ENCODE results near the gene APOC3.
"Not testable (repeated sequence)": the region's sequence is repeated elsewhere in the genome, so short reads cannot be mapped to it uniquely, and the experiment has no call there.

APOC3 gene

DNA sequence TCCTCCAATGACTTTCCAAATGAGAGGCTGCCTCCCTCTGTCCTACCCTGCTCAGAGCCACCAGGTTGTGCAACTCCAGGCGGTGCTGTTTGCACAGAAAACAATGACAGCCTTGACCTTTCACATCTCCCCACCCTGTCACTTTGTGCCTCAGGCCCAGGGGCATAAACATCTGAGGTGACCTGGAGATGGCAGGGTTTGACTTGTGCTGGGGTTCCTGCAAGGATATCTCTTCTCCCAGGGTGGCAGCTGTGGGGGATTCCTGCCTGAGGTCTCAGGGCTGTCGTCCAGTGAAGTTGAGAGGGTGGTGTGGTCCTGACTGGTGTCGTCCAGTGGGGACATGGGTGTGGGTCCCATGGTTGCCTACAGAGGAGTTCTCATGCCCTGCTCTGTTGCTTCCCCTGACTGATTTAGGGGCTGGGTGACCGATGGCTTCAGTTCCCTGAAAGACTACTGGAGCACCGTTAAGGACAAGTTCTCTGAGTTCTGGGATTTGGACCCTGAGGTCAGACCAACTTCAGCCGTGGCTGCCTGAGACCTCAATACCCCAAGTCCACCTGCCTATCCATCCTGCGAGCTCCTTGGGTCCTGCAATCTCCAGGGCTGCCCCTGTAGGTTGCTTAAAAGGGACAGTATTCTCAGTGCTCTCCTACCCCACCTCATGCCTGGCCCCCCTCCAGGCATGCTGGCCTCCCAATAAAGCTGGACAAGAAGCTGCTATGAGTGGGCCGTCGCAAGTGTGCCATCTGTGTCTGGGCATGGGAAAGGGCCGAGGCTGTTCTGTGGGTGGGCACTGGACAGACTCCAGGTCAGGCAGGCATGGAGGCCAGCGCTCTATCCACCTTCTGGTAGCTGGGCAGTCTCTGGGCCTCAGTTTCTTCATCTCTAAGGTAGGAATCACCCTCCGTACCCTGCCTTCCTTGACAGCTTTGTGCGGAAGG lies 2.9 kb downstream of the APOC3 start:
- no peak for DNase-seq

DNA sequence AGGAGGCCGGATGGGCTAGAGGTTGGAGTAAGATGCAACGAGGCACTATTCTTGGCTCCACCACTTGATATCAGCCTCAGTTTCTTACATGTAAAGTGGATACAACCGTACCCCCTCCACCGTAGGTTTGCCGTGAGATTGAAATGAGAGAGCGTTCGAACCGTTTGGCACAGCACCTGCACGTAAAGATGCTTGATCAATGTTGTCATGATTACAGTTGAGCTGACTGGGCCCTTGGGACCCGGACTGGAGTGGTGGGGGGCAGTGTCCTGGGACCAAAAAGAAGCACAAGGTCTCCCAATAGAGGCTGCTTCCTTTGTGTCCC lies 3.7 kb downstream of the APOC3 start:
- DNase-seq = no peak

DNA sequence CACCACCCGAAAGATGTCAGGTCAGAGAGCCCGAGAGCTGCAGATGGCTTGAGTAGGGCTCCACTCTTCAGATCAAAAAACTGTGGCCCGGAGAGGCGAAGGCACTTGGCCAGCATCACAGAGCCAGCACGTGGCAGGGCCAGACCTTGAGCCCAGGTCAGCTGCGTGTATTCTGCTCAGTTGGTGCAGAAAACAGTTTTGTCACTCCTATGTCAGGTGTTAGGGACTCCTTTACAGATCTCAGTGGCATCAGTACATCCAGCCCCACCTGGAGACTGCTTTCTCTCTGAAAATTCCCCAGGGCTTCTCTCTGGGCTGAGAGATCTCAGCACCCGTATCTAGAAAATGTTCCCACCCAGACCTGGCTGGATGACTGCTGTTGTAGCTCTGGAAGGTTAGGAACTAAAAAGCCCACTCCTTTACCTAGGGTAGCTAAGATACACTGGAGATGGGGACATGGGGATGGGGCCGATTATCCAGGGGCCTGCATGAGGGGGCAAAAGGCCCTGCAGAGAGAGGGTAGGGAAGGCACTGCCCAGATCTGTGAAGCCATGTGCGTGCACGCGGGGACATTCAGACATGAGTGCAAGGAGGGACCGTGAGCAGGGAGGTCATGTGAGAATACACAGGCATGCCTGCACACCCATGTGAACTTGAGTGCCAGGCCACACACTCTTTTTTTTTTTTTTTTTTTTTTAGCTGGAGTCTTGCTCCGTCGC lies 4.3 kb downstream of the APOC3 start:
- no peak for DNase-seq

DNA sequence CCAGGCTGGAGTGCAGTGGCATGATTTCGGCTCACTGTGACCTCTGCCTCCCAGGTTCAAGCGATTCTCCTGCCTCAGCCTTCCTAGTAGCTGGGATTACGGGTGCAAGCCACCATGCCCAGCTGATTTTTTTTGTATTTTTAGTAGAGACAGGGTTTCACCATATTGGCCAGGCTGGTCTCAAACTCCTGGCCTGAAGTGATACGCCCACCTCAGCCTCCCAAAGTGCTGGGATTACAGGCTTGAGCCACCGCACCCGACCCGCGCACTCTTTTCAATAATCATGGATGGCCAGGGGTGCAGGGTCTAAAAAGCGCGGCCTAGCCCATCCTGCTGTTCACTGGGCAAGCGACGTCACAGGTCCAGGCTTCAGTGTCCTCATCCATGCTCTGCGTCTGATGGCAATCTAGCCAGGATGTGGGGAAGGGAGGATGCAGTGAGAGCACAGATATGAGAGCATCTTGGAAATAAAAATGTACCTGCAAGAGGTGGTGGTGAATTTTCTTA lies 4.9 kb downstream of the APOC3 start:
- not testable (repeated sequence) for DNase-seq

DNA sequence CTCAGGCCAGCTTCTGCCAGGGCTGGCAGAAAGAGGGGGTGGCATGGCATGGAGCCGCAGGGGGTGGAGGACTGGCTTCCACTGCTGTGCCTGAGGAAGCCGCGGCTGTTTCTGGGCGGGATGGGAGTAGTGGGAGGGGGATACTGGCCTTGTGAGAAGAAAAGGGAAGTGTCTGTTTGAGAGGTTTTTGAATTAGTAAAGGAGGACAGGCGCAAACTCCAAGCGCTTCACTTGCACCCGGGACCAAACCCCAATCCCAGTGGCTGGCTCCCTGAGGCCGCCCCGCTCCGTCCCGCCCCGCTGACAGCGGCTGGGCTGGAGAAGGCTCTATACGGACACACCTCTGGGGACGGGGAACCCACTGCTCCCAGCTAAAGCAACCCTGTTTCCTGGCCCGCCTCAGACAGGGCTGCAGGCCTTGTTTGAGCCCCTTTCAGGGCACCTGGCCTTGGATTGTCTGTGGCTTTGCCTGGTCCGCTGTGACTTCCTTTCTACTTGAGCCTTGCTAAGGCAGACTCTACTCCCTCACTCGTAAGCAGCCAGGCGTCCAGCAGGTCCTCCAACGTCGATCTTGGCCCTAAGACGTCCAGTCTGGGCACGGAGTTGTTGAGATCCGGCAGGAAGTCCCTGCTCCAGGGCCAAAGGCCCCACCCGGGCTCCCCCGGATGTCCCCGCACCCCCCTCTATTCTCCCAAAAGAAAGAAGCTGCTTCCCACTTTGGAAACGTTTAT lies 5.5 kb downstream of the APOC3 start:
- no peak for DNase-seq

DNA sequence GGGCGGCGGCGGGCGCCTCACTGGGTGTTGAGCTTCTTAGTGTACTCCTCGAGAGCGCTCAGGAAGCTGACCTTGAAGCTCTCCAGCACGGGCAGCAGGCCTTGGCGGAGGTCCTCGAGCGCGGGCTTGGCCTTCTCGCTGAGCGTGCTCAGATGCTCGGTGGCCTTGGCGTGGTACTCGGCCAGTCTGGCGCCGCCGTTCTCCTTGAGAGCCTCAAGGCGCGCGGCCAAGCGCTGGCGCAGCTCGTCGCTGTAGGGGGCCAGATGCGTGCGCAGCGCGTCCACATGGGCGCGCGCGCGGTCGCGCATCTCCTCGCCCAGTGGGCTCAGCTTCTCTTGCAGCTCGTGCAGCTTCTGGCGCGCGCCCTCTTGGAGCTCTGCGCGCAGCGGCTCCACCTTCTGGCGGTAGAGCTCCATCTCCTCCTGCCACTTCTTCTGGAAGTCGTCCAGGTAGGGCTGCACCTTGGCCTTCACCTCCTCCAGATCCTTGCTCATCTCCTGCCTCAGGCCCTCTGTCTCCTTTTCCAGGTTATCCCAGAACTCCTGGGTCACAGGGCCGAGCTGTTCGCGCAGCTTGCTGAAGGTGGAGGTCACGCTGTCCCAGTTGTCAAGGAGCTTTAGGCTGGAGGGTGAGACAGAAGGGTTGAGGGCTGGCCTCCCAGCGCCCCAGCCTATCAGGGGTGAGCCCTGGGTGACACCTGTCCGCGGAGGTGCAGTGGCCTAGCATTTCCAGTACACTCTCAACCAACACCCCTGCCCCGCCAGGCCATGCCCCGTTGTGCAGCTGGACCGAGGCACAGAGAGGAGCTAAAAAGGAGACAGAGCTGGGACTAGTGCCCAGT lies 6.3 kb downstream of the APOC3 start:
- DNase-seq = peak; percentile 85

DNA sequence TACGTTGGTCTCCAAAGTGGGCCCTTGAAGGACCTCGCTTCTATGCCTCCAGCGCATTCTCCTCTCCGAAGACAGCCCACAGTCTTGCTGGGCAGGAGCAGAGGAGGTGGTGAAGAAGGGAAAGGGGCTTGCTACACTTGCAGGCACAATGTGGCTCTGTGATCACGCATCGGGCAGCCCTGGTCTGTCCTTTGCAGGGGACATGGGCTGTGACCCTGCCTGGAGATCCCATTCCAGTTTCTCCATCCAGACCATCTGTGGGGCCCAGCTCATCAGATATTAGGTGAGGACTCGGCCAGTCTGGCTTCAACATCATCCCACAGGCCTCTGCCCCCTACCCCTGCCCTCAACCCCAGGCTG lies 6.9 kb downstream of the APOC3 start:
- no peak for DNase-seq

DNA sequence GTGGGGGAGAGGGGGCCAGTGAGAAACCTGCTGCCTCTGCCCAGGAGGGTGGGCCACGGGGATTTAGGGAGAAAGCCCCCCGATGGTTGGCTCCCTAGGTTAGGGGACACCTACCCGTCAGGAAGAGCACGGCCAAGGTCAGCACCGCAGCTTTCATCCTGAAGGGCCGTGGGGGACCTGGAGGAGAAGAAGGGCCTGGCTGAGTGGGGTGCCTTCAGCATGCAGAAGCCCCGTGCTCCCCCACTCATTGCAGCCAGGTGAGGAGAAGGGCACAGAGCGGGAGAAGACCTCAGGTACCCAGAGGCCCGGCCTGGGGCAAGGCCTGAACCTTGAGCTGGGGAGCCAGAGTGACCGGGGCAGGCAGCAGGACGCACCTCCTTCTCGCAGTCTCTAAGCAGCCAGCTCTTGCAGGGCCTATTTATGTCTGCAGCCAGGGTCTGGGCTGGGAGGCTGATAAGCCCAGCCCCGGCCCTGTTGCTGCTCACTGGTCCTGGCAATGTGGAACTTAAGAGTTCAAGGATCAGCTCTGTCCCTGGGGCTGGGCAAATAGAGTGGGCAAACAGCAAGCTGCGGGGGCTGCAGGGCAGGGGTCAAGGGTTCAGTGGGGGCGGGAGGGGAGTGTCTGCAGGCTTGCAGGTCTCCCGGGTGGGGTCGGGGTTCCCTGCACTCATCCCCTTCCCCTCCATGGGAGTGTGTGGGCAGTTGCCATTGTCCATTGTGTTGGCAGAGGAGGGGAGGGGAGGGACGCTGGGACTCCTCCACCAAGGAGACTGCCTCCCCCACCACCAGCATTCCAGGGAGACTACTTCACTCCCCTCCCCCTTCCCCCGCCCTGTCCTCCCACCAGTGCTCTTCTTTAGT lies 7.8 kb downstream of the APOC3 start, which contains the start of gene APOA1:
TSS of gene APOA1 (minus strand) at position 392 of the 861 bp plus-strand sequence. CDS start at position 157, 235 bp downstream.
- DNase-seq = no peak

DNA sequence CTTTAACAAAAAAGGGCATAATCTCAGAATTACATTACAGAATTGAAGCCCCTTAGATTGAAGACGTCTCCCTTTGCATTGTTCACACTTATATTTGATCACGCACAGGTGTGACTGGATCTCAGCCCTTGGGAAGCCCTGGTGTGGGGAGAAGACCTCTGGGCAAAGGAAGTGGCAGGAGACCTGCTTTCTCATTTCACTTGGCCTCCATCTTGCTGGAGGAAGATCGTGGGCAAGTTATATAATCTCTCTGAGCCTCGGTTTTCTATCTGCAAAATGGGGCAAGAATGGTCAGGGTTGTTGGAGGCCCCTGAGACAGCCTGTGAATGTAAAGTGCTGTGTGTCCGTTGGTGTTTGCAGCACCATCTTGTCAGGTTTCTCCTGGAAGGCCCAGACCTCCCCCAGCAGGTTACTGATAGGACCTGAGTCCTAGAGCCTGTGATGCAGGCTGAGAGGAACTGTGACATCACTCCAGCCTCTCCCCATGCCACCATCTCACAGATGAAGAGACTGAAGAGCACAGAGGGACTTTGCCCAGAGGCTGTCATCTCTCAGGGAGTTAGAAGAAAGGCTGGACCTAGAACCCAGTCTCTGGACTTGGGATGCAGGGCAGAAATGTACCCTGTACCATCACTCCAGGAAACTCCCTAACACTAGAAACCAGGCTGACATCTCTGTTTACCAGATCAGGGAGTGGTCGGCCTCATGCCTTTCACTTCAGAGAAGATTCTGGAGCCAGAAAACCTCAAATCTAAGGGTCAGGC lies 8.8 kb downstream of the APOC3 start:
- DNase-seq = no peak

DNA sequence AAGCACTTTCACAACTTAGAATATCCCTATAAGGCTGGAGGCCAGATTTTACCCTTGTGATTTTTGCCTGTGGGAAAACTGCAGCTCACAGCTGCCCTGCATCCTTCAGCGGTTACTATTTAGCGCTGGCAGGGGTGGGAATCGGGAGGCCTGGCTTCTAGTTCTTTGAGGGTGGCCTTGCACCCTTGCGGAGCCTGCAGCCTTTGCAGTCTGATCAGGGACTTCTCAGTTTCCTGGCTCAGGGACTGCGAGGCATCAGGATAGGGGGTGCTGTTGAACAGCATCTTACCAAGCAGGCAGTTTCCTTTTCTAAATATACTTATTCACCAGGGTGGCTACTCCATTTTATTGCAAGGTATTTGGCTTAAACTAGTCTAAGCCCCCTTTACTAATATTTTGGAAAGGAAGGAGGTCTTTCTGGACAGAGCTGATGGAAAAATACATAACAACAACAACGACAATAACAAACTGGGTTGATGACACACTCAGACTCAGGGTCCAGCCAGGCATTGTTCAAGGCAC lies 10.6 kb downstream of the APOC3 start:
- no peak for DNase-seq

DNA sequence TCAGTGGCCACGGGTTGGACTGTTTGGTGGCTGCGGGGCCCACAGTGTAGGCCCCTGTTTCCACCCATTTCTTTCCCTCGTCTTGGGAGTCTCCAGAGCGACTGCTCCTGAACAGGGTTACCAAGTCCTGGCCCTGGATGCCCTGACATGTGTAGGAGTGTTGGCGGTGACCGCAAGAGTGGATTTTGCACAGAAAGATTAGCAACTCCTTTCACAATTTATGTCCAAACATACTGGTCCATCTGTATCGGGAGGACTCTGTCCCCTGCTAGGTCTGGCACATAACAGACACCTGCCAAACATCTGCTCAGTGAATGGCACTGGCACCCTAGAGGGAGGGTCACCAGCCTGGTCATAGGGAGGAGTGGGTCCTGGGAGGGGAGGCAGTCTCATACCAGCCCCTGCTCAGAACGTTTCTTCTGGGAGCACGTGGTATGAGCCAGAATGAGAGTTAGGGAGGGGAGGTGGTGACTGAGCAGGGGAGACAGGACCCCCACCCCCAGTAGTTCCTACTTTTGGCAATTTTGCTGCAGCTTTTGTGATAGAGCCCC lies 11.1 kb downstream of the APOC3 start:
- DNase-seq = no peak

DNA sequence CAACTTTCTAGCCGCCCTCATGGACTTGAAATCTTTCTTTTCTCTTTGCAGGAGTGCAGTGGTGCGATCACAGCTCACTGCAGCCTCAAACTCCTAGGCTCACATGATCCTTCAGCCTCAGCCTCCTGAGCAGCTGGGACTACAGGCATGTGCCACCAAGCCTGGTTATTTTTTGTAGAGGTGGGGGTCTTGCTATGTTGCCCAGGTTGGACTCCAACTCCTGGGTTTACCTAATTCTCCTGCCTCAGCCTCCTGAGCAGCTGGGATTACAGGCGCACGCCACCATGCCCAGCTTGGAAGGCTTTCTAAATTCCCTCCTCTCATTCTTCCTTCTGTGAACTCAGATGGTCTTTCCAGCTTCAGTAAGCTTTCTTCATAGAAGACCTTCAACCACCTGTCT lies 12.4 kb downstream of the APOC3 start:
- DNase-seq = no peak

DNA sequence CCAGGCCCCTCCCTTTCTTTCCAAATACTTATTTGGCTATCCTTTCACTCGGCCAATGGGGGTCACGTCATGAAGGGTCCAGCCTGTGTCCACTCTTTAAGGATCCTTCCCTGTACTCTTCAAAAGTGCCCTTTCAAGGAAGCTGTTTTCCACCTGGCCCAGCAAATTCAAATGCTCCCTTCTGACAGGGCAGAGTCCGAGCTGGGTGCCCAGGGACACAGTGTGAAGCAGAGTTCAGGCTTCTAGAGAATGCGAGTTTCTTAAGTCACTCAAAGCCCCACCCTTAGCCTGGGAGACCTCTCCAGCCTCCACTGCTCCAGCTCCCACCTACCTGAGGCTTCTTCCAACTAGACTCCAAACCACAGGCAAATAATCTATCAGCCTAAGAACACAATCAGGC lies 13.2 kb downstream of the APOC3 start:
- no peak for DNase-seq

DNA sequence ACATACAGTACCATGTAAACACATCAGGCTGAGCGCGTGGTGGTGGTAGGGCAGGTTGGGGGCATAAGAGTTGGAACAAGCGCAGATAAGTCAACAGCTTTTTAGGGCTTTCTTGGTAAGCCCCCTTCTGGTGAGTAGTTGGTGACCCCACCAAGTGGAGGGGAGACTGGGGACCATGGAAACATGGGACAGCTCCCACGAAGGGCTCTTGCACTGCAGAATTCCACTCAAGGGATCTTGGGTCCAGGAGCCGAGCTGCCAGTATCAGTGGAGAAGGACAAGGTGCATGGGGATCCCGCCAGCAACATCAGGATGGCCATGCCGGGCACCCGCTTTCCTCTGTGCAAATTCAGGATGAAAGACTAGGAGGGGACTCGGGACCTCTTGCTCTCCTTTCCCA lies 14.0 kb downstream of the APOC3 start:
- DNase-seq = no peak

DNA sequence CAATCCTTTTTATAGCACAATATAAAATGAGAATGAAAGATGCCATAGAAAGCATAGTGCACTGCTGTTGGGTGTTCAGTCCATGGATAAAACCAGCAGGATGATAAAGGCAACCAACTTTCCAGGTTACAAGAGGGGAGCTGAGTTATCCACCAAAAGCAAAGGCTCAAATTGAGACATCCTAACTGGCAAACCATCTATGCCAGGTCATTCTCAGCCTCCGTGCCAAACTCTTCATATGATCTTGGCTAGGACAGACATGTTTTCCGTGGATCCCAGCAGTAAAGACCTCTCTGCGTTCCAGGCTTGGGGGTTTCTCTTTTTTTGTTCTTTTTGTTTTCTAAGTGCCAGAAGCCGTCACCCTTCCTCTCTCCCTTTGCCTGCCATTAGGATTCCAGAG lies 15.0 kb downstream of the APOC3 start:
- no peak for DNase-seq

DNA sequence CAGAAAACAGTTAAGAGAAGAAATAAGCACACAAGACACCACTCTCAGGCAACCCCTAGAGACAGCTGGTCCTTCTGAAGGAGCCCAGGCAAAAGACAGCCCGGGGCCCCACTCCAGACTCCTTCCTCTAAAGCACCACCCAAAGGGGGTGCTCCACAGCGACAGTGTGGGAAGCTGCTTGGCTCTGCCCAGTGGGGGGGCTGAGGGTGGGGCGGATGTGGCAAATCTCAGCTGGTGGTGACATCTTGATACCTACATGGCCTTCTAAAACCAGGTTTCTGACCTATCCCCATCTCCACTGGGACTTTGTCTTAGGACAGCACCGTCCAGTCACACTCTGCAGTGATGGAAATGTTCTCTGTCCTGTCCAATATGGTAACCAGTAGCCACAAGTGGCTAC lies 17.9 kb downstream of the APOC3 start:
- no peak for DNase-seq

DNA sequence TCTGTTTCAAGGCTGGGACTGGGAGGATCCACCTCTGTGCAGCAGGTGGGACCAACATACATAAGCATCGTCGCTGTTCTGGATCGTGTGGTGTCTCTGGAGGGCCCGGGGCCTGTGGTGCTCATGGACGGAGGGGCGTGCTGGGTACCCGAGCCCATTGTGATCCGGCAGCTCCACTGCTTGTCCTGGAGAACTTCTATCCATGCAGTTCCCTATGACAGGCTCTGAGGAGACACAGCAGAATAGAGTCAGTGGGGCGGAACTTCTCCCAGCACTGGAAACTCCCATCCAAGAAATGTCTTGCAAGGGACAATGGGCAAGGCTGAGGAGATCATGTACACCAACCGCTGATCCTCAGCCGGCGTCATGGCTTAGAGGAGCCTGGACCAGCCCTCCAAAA lies 19.4 kb downstream of the APOC3 start:
- DNase-seq = no peak

DNA sequence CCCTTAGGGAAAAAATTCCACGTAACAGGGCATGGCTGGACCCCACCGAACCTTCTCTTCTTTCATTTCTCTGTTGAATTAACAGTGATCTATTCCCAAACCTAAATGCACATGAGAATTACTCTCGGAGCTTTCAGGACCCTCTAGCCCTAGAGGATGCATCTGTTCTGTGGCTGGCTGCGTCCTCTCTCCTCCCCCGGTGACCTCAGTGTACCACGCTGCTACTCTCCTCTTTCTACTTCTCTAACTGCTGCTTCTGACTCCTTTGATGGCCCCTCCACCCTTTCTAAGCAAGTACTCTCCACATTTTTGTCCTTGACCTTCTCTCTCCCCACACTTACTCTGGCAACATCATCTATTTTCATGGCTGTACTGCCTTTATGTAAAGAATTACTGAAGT lies 19.8 kb downstream of the APOC3 start:
- no peak for DNase-seq

DNA sequence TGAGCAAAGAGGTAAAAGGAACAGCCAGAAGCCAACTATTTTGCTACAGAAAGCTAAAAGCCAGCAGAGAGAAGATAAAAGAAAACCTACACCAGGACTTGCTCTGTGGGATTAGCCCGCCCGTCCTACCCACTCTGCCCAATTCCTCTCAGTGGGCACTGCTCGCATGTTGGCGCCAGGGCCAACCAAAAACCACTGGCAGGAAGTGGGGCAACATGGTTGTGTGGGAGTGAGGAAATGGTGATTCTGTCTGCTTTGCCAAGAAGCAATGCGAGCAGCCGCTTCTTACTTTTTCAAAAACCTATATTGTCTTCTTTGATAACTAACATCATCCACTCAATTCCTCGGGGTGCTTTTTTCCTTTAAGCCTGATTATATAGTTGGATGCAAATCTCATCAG lies 21.9 kb downstream of the APOC3 start:
- peak; percentile 36 for DNase-seq

Measured in stimulated activated CD4-positive, alpha-beta T cell treated with anti-CD3 and anti-CD28 coated beads, Interleukin-1b, Interleukin-23, amount 100 ng/mL, for 48 hours (primary cell).